H9 (cell line): Measurements from ENCODE around the gene PIGS. TPM values are rescaled to one million over a fixed set of nuclear protein-coding genes. Genes with fewer than 3 reads are reported as not detected.
A peak's percentile ranks its signal among the peaks of the same experiment; 100 is the strongest.

ENCODE experiments used
- DNase-seq: peaks from one replicate; pipeline ENCODE4 v3.0.0-alpha.2; 2017
- H2AFZ ChIP-seq: one replicate; pipeline ENCODE4 v1.6.1; 2013; ENCODE audit warnings: mild to moderate bottlenecking, low read length, control low read depth, moderate library complexity
- H2AK5ac ChIP-seq: 2 replicates; pipeline ENCODE4 v1.6.1; 2013; ENCODE audit warnings: low read length, control low read depth, mixed read lengths; ENCODE audit not compliant: insufficient read length
- H2BK120ac ChIP-seq: one replicate; pipeline ENCODE4 v1.6.1; 2013; ENCODE audit warnings: low read depth, mild to moderate bottlenecking, low read length, control low read depth, inconsistent platforms; ENCODE audit not compliant: poor library complexity, severe bottlenecking
- H2BK12ac ChIP-seq: 2 replicates; pipeline ENCODE4 v1.6.1; 2013; ENCODE audit warnings: low read length, control low read depth, mixed read lengths, low read depth; ENCODE audit not compliant: insufficient read length
- H2BK15ac ChIP-seq: 2 replicates; pipeline ENCODE4 v1.6.1; 2013; ENCODE audit warnings: low read depth, low read length, control low read depth
- H2BK20ac ChIP-seq: one replicate; pipeline ENCODE4 v1.6.1; 2013; ENCODE audit warnings: low read depth, mild to moderate bottlenecking, low read length, control low read depth, inconsistent platforms; ENCODE audit not compliant: poor library complexity, severe bottlenecking
- H2BK5ac ChIP-seq: 2 replicates; pipeline ENCODE4 v1.6.1; 2013; ENCODE audit warnings: low read length, control low read depth, mixed read lengths; ENCODE audit not compliant: insufficient read length
- H3K14ac ChIP-seq: 2 replicates; pipeline ENCODE4 v1.6.1; 2013; ENCODE audit warnings: low read length, control low read depth; ENCODE audit not compliant: insufficient read depth
- H3K18ac ChIP-seq: 2 replicates; pipeline ENCODE4 v1.6.1; 2013; ENCODE audit warnings: low read depth, mild to moderate bottlenecking, mixed read lengths, low read length, control low read depth; ENCODE audit not compliant: insufficient read length
- H3K23ac ChIP-seq: 2 replicates; pipeline ENCODE4 v1.6.1; 2013; ENCODE audit warnings: low read length, control low read depth, mixed read lengths, low read depth; ENCODE audit not compliant: insufficient read length
- H3K23me2 ChIP-seq: 2 replicates; pipeline ENCODE4 v1.6.1; 2013; ENCODE audit warnings: low read depth, mild to moderate bottlenecking, mixed read lengths, low read length, control low read depth; ENCODE audit not compliant: insufficient read length, poor library complexity, severe bottlenecking
- H3K27ac ChIP-seq: 2 replicates; pipeline ENCODE4 v1.5.1; 2013; ENCODE audit warnings: low read length, control low read depth, mixed read lengths, low read depth; ENCODE audit not compliant: insufficient read length
- H3K27me3 ChIP-seq: 2 replicates; pipeline ENCODE4 v1.6.1; 2013; ENCODE audit warnings: low read length, control low read depth, inconsistent platforms; ENCODE audit not compliant: insufficient read depth
- H3K4ac ChIP-seq: 2 replicates; pipeline ENCODE4 v1.6.1; 2013; ENCODE audit warnings: low read depth, mild to moderate bottlenecking, control low read depth, inconsistent platforms, low read length, moderate library complexity
- H3K4me1 ChIP-seq: 2 replicates; pipeline ENCODE4 v1.6.1; 2013; ENCODE audit warnings: low read length, control low read depth, inconsistent platforms; ENCODE audit not compliant: insufficient read depth
- H3K4me2 ChIP-seq: 2 replicates; pipeline ENCODE4 v1.6.1; 2013; ENCODE audit warnings: low read length, control low read depth, mixed read lengths; ENCODE audit not compliant: insufficient read length, insufficient read depth
- H3K56ac ChIP-seq: 2 replicates; pipeline ENCODE4 v1.6.1; 2013; ENCODE audit warnings: low read depth, mild to moderate bottlenecking, mixed read lengths, low read length, control low read depth; ENCODE audit not compliant: insufficient read length
- H3K79me1 ChIP-seq: 2 replicates; pipeline ENCODE4 v1.6.1; 2013; ENCODE audit warnings: low read depth, mild to moderate bottlenecking, moderate library complexity, low read length, control low read depth, inconsistent platforms; ENCODE audit not compliant: insufficient read depth, poor library complexity, severe bottlenecking
- H3K79me2 ChIP-seq: 2 replicates; pipeline ENCODE4 v1.6.1; 2013; ENCODE audit warnings: low read length, control low read depth, inconsistent platforms; ENCODE audit not compliant: insufficient read depth
- H3K9ac ChIP-seq: 2 replicates; pipeline ENCODE4 v1.6.1; 2013; ENCODE audit warnings: low read length, control low read depth, mixed read lengths; ENCODE audit not compliant: insufficient read length; ENCODE audit errors: extremely low read depth
- H3K9me3 ChIP-seq: one replicate; pipeline ENCODE4 v1.6.1; 2013; ENCODE audit warnings: low read depth, low read length, inconsistent platforms; ENCODE audit not compliant: control insufficient read depth
- H3T11ph ChIP-seq: one replicate; pipeline ENCODE4 v1.6.1; 2013; ENCODE audit warnings: mild to moderate bottlenecking, low read length, control low read depth, inconsistent platforms
- H4K20me1 ChIP-seq: one replicate; pipeline ENCODE4 v1.6.1; 2013; ENCODE audit not compliant: control insufficient read depth, insufficient read length, insufficient read depth
- H4K5ac ChIP-seq: 2 replicates; pipeline ENCODE4 v1.6.1; 2013; ENCODE audit warnings: low read depth, mild to moderate bottlenecking, mixed read lengths, low read length, control low read depth; ENCODE audit not compliant: insufficient read length
- H4K8ac ChIP-seq: replicated peaks from 2 replicates; pipeline ENCODE4 v1.6.1; 2013; ENCODE audit warnings: low read length, control low read depth, mixed read lengths, low read depth; ENCODE audit not compliant: insufficient read length
- H4K91ac ChIP-seq: 2 replicates; pipeline ENCODE4 v1.6.1; 2013; ENCODE audit warnings: low read depth, mild to moderate bottlenecking, moderate library complexity, mixed read lengths, low read length, control low read depth; ENCODE audit not compliant: insufficient read length
- H3K27ac Mint-ChIP-seq, 3 experiments: 2 replicates in 2 of 3; 3 replicates in 1 of 3; pipeline ENCODE4 v1.8.0; 2020 to 2021; ENCODE audit warnings: mixed read lengths in 3 of 3, mild to moderate bottlenecking in 1 of 3, moderate library complexity in 1 of 3
- H3K27me3 Mint-ChIP-seq: 2 replicates; pipeline ENCODE4 v1.8.0; 2021; ENCODE audit warnings: low read depth, mild to moderate bottlenecking, moderate library complexity, mixed read lengths
- H3K36me3 Mint-ChIP-seq, 3 experiments: 2 replicates in 2 of 3; 3 replicates in 1 of 3; pipeline ENCODE4 v1.8.0; 2020 to 2021; ENCODE audit warnings: low read depth in 3 of 3, mixed read lengths in 3 of 3; ENCODE audit not compliant: insufficient read depth in 1 of 3
- H3K4me1 Mint-ChIP-seq, 2 experiments: 2 replicates each; pipeline ENCODE4 v1.8.0; 2020; ENCODE audit warnings: mixed read lengths in 2 of 2
- H3K4me3 Mint-ChIP-seq, 2 experiments: 2 replicates in 1 of 2; 3 replicates in 1 of 2; pipeline ENCODE4 v1.8.0; 2020 to 2021; ENCODE audit warnings: mild to moderate bottlenecking in 2 of 2, mixed read lengths in 2 of 2, moderate library complexity in 1 of 2
- H3K9me3 Mint-ChIP-seq, 2 experiments: 2 replicates in 1 of 2; 3 replicates in 1 of 2; pipeline ENCODE4 v1.8.0; 2020; ENCODE audit warnings: mild to moderate bottlenecking in 2 of 2, mixed read lengths in 2 of 2, moderate library complexity in 1 of 2
- CTCF ChIP-seq: fragments of 200-600 bp; sonication (generic); conservative IDR thresholded peaks from 3 replicates; pipeline ENCODE4 v1.8.0; 2021; ENCODE audit warnings: antibody characterized with exemption, mild to moderate bottlenecking
- WGBS: extraction: QIAGEN DNeasy Blood & Tissue Kit; methylation state at CpG from one replicate; pipeline ENCODE4 v1.1.7; 2013; ENCODE audit warnings: missing lambda C conversion rate, low lambda C conversion rate, mixed read lengths; ENCODE audit not compliant: insufficient read length; ENCODE audit errors: extremely low coverage; 5-methylcytosine and 5-hydroxymethylcytosine counted together
- total RNA-seq: library from RNA; stranded (reverse); gene quantifications from 2 replicates; pipeline ENCODE4 v1.2.1, GENCODE V29; 2021

PIGS gene
- total RNA-seq, 1 experiment from 2014 or later, result 45.8 TPM

GRCh38 chr17:28575126-28575795 lies 3.9 kb upstream of the PIGS start:
- no peak overlapping the region for H2BK120ac ChIP-seq
- peaks cover 2% of the 10 kb centered on the region for H4K20me1 ChIP-seq
- no peaks in the 10 kb centered on the region for H3K79me2 ChIP-seq
- no peak overlapping the region for H3K27ac ChIP-seq
- Mint-ChIP-seq H3K9me3 (no peaks in the 10 kb centered on the region), H3K36me3 (peaks cover 23 to 52% (median 51%) of the 10 kb centered on the region in 3 experiments; a peak in 6 of 7 replicates), H3K4me3 (no peak overlapping the region), H3K27ac (no peak overlapping the region), H3K27me3 (peaks cover 7% of the 10 kb centered on the region), H3K4me1 (peaks cover 20 to 32% of the 10 kb centered on the region in 2 experiments)
- H4K91ac ChIP-seq, result no peak overlapping the region
- no peak overlapping the region for H3K9ac ChIP-seq
- no CpG with 5 or more reads among the region's 14 CpGs for WGBS
- H3K4me1 ChIP-seq, result no peaks in the 10 kb centered on the region
- H2BK12ac ChIP-seq, result no peak overlapping the region
- H3K79me1 ChIP-seq, result no peaks in the 10 kb centered on the region
- no peak overlapping the region for H3K14ac ChIP-seq
- H2BK5ac ChIP-seq, result no peak overlapping the region
- peak; percentile 24; the same call in 1 of the 3 replicates for TF ChIP-seq CTCF
- DNase-seq, result no peak
- H3K9me3 ChIP-seq, result no peaks in the 10 kb centered on the region
- no peak overlapping the region for H2AK5ac ChIP-seq
- no peak overlapping the region for H4K5ac ChIP-seq
- H3K18ac ChIP-seq, result no peak overlapping the region
- no peak overlapping the region for H4K8ac ChIP-seq
- H3K56ac ChIP-seq, result no peak overlapping the region
- H2AFZ ChIP-seq, result no peak overlapping the region
- peaks cover 11% of the 10 kb centered on the region for H3K23me2 ChIP-seq
- H3K27me3 ChIP-seq, result no peaks in the 10 kb centered on the region
- peak overlapping the region; percentile 38 for H3K4me2 ChIP-seq
- no peak overlapping the region for H3K4ac ChIP-seq
- H2BK20ac ChIP-seq, result no peak overlapping the region
- H2BK15ac ChIP-seq, result no peak overlapping the region
- no peak overlapping the region for H3T11ph ChIP-seq
- H3K23ac ChIP-seq, result no peak overlapping the region
